Astrocyte (in vitro differentiated cells and primary cell): ENCODE data around the gene LCN10.
"Not testable (repeated sequence)": the region's sequence is repeated elsewhere in the genome, so short reads cannot be mapped to it uniquely, and the experiment has no call there.

ENCODE experiments used
- CTCF ChIP-seq: IDR thresholded peaks from 2 replicates; pipeline ENCODE4 v1.5.1; 2011; ENCODE audit warnings: low read depth, mild to moderate bottlenecking, inconsistent platforms, low read length, moderate library complexity; ENCODE audit not compliant: insufficient read depth
- EZH2 ChIP-seq: IDR thresholded peaks from 2 replicates; pipeline ENCODE4 v1.6.1; 2012; ENCODE audit warnings: mild to moderate bottlenecking, low read length, inconsistent platforms; ENCODE audit not compliant: insufficient read depth

DNA sequence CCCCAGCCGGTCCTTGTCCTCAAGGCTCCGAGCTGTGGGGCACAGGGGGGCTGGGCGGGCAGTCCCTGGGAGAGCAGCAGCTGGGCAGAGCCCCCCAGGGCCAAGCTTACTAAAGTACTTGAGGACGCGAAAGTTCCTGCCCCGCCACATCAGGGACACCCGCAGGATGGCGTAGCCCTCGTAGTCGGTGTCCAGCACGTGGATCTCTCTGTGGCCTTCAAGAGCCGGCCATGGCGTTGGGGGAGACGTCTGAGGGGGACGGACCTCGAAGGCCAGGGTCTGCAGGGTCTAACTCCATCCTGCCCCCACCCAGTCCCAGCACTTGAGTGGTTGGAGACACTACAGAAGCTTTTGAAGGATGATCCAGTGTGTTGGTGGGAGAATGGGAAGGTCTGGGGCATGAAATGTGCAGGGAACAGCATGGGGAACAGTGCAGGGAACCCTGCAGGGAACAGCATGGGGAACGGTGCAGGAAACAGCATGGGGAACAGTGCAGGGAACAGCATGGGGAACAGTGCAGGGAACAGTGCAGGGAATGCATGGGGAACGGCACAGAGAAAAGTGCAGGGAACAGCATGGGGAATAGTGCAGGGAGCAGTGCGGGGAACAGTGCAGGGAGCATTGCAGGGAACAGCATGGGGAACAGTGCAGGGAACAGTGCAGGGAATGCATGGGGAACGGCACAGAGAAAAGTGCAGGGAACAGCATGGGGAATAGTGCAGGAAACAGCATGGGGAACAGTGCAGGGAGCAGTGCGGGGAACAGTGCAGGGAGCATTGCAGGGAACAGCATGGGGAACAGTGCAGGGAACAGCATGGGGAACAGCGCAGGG is 12.8 kb upstream of the LCN10 start:
- not testable (repeated sequence) for TF ChIP-seq EZH2, CTCF
